Keratinocyte (primary cell): ENCODE results near the gene DHTKD1. TPM values are rescaled to one million over a fixed set of nuclear protein-coding genes. Genes with fewer than 3 reads are reported as not detected.

Source experiments
- DNase-seq: peaks from one replicate; pipeline ENCODE4 v3.0.0-alpha.2; 2011; ENCODE audit warnings: low read depth, missing footprints, low spot score
- FAIRE-seq: peaks from 2 replicates; lab custom pipeline; 2011; peaks lifted over from hg19 to GRCh38; lab: Jason Lieb, UNC
- H2AFZ ChIP-seq: 2 replicates; pipeline ENCODE4 v1.6.0; 2012; ENCODE audit warnings: low read length, control low read depth, inconsistent platforms; ENCODE audit not compliant: control insufficient read depth
- H3K27ac ChIP-seq: 2 replicates; pipeline ENCODE4 v1.5.1; 2011; ENCODE audit warnings: low read length; ENCODE audit not compliant: control insufficient read depth, insufficient read depth
- H3K27me3 ChIP-seq: 3 replicates; pipeline ENCODE4 v1.6.0; 2011; ENCODE audit warnings: low read length; ENCODE audit not compliant: control insufficient read depth, insufficient read depth; ENCODE audit errors: extremely low read depth
- H3K36me3 ChIP-seq, 2 experiments: 2 replicates in 1 of 2; 3 replicates in 1 of 2; pipeline ENCODE4 v1.5.1; 2011; ENCODE audit warnings: low read length in 2 of 2, mild to moderate bottlenecking in 1 of 2; ENCODE audit not compliant: control insufficient read depth in 2 of 2, insufficient read depth in 2 of 2; ENCODE audit errors: extremely low read depth in 1 of 2
- H3K4me1 ChIP-seq: 3 replicates; pipeline ENCODE4 v1.5.1; 2011; ENCODE audit warnings: low read length; ENCODE audit not compliant: control insufficient read depth, insufficient read depth; ENCODE audit errors: extremely low read depth
- H3K4me2 ChIP-seq: 3 replicates; pipeline ENCODE4 v1.6.0; 2011; ENCODE audit warnings: low read depth, low read length; ENCODE audit not compliant: control insufficient read depth, insufficient read depth; ENCODE audit errors: extremely low read depth
- H3K4me3 ChIP-seq, 3 experiments: fragments of 200-600 bp in 1 of 3; sonication (generic) in 1 of 3; 2 replicates in 2 of 3; 3 replicates in 1 of 3; pipeline ENCODE4 v1.5.1; 2011 to 2016; ENCODE audit warnings: low read length in 3 of 3, mild to moderate bottlenecking in 3 of 3, control low read depth in 2 of 3, inconsistent platforms in 1 of 3, low read depth in 1 of 3, mixed read lengths in 1 of 3, mixed run types in 1 of 3, moderate library complexity in 1 of 3; ENCODE audit not compliant: control insufficient read depth in 2 of 3, insufficient read depth in 2 of 3; ENCODE audit errors: extremely low read depth in 1 of 3
- H3K79me2 ChIP-seq: 2 replicates; pipeline ENCODE4 v1.6.0; 2012; ENCODE audit warnings: low read length; ENCODE audit not compliant: control insufficient read depth, insufficient read depth
- H3K9ac ChIP-seq: 3 replicates; pipeline ENCODE4 v1.6.0; 2011; ENCODE audit warnings: low read length; ENCODE audit not compliant: control insufficient read depth, insufficient read depth; ENCODE audit errors: extremely low read depth
- H3K9me1 ChIP-seq: 3 replicates; pipeline ENCODE4 v1.6.0; 2011; ENCODE audit warnings: low read length; ENCODE audit not compliant: control insufficient read depth, insufficient read depth; ENCODE audit errors: extremely low read depth
- H3K9me3 ChIP-seq: 2 replicates; pipeline ENCODE4 v1.5.1; 2012; ENCODE audit warnings: low read depth, low read length; ENCODE audit not compliant: control insufficient read depth
- H4K20me1 ChIP-seq: 3 replicates; pipeline ENCODE4 v1.6.0; 2011; ENCODE audit warnings: low read length; ENCODE audit not compliant: control insufficient read depth, insufficient read depth; ENCODE audit errors: extremely low read depth
- EZH2 ChIP-seq: IDR thresholded peaks from one replicate; pipeline ENCODE4 v1.6.1; 2012; ENCODE audit warnings: inconsistent platforms, mild to moderate bottlenecking, low read length, moderate library complexity
- dilution Hi-C: fragments of 300-500 bp; cut with MboI; formaldehyde crosslinking; loops from one replicate; pipeline ENCODE4 v1.7.0; 2020; ENCODE audit warnings: low sequenced_read_pairs; ENCODE audit not compliant: extremely low pct_ligation_motif_present
- polyA plus RNA-seq, 5 experiments: library from polyadenylated mRNA; depleted of rRNA in 3 of 5; stranded (reverse) in 3 of 5; stranded (forward) in 1 of 5; unstranded in 1 of 5; fragments of >200 nt; gene quantifications; 1 replicate in 1 of 5; 2 replicates in 3 of 5; 3 replicates in 1 of 5; pipeline versions ENCODE4 v1.2.1 to v1.2.3, GENCODE V29; 2011 to 2012; ENCODE audit warnings: missing spikeins in 2 of 5, low read depth in 1 of 5, low replicate concordance in 1 of 5
- TF ChIP-seq, protein P1 (sequence below), 3 experiments: IDR thresholded peaks in 1 of 3; conservative IDR thresholded peaks in 1 of 3; optimal IDR thresholded peaks in 1 of 3; 2 replicates in 2 of 3; 3 replicates in 1 of 3; pipeline versions ENCODE3 to v1.5.1; 2011; ENCODE audit warnings: low read length in 3 of 3, mild to moderate bottlenecking in 3 of 3, moderate library complexity in 2 of 3, control low read depth in 1 of 3, inconsistent platforms in 1 of 3; ENCODE audit not compliant: insufficient read depth in 2 of 3; ENCODE audit errors: extremely low read depth in 1 of 3

DHTKD1 gene
- polyA plus RNA-seq, 1 donor (not counting 4 experiments of a cell fraction or from before 2014, with no cell fraction given) = 12.8 TPM

DNA sequence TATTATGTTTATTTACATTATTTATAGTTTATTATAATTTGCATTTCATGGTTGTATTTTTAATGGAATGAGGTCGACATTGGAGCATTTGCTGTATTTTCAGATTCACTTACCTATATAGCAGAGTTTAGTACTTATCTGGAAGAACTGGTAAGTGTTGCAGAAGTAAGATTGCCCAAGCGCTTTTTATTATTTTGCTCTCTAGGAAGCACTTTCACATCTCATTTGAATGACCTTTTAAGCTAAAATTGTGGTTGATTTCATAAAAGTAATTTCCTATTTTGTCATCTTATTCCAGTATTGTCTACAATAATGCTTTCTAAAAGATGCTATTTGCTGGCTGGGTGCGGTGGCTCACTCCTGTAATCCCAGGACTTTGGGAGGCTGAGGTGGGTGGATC, 89.4 kb downstream of the DHTKD1 start:
- H4K20me1 ChIP-seq = no peaks in the 10 kb centered on the region
- no peaks in the 10 kb centered on the region for H3K9me1 ChIP-seq
- H3K27ac ChIP-seq = no peak overlapping the region
- no peaks in the 10 kb centered on the region for H3K79me2 ChIP-seq
- no peak for DNase-seq
- H3K9me3 ChIP-seq = no peaks in the 10 kb centered on the region
- dilution Hi-C loops = no loop called here
- H2AFZ ChIP-seq = no peak overlapping the region
- H3K36me3 ChIP-seq = peaks cover 0 to 15% of the 10 kb centered on the region in 2 experiments
- TF ChIP-seq, protein P1, sequence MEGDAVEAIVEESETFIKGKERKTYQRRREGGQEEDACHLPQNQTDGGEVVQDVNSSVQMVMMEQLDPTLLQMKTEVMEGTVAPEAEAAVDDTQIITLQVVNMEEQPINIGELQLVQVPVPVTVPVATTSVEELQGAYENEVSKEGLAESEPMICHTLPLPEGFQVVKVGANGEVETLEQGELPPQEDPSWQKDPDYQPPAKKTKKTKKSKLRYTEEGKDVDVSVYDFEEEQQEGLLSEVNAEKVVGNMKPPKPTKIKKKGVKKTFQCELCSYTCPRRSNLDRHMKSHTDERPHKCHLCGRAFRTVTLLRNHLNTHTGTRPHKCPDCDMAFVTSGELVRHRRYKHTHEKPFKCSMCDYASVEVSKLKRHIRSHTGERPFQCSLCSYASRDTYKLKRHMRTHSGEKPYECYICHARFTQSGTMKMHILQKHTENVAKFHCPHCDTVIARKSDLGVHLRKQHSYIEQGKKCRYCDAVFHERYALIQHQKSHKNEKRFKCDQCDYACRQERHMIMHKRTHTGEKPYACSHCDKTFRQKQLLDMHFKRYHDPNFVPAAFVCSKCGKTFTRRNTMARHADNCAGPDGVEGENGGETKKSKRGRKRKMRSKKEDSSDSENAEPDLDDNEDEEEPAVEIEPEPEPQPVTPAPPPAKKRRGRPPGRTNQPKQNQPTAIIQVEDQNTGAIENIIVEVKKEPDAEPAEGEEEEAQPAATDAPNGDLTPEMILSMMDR (optimal IDR thresholded peaks at IDR 0.05 in 1 of 3, IDR thresholded peaks at IDR 0.05 in 1 of 3, conservative IDR thresholded peaks at IDR 0.05 in 1 of 3; ENCODE audit: extremely low read depth in 1 of 3, insufficient read depth in 2 of 3, low read length in 3 of 3) = no peak
- TF ChIP-seq EZH2 = no peak
- H3K27me3 ChIP-seq = no peaks in the 10 kb centered on the region
- no peak for FAIRE-seq
- no peaks in the 10 kb centered on the region for H3K4me1 ChIP-seq
- no peak overlapping the region for H3K9ac ChIP-seq
- no peak overlapping the region for H3K4me2 ChIP-seq
- H3K4me3 ChIP-seq = no peak overlapping the region

DNA sequence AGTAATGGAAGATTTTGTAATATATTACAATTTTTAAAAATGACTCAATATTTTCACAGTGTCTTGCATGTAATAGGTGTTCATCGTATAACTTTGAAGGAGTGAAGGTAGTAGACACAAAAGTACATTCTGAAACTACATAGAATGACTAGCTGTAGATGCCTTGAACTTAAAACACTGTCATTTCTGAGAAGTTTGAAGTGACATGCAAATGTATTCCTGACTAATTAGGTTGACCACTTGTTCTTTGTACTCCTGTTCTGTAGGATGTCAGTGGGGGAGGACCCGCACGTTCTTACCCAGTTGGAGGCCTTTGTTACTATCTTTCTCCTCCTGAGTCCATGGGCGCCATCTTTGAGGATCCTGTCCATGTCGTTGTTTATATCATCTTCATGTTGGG, 91.9 kb downstream of the DHTKD1 start:
- H3K9me3 ChIP-seq = no peaks in the 10 kb centered on the region
- FAIRE-seq (no peak), DNase-seq (no peak)
- peaks cover 6 to 10% of the 10 kb centered on the region in 2 experiments for H3K36me3 ChIP-seq
- TF ChIP-seq, protein P1 (optimal IDR thresholded peaks at IDR 0.05 in 1 of 3, IDR thresholded peaks at IDR 0.05 in 1 of 3, conservative IDR thresholded peaks at IDR 0.05 in 1 of 3; ENCODE audit: extremely low read depth in 1 of 3, insufficient read depth in 2 of 3, low read length in 3 of 3) = no peak
- TF ChIP-seq EZH2 = no peak
- H2AFZ ChIP-seq = no peak overlapping the region
- no peak overlapping the region for H3K27ac ChIP-seq
- H4K20me1 ChIP-seq = peaks cover 2% of the 10 kb centered on the region
- dilution Hi-C loops = no loop called here
- H3K4me3 ChIP-seq = no peak overlapping the region
- no peaks in the 10 kb centered on the region for H3K79me2 ChIP-seq
- H3K9ac ChIP-seq = no peak overlapping the region
- H3K4me1 ChIP-seq = no peaks in the 10 kb centered on the region
- H3K27me3 ChIP-seq = no peaks in the 10 kb centered on the region
- no peaks in the 10 kb centered on the region for H3K9me1 ChIP-seq
- no peak overlapping the region for H3K4me2 ChIP-seq
